H9 (cell line): ENCODE measurements around the gene SSH3. TPM values are rescaled to one million over a fixed set of nuclear protein-coding genes. Genes with fewer than 3 reads are reported as not detected.
A peak's percentile ranks its signal among the peaks of the same experiment; 100 is the strongest.

Experiments
- DNase-seq: peaks from one replicate; pipeline ENCODE4 v3.0.0-alpha.2; 2017
- H2AFZ ChIP-seq: one replicate; pipeline ENCODE4 v1.6.1; 2013; ENCODE audit warnings: mild to moderate bottlenecking, low read length, control low read depth, moderate library complexity
- H2AK5ac ChIP-seq: 2 replicates; pipeline ENCODE4 v1.6.1; 2013; ENCODE audit warnings: low read length, control low read depth, mixed read lengths; ENCODE audit not compliant: insufficient read length
- H2BK120ac ChIP-seq: one replicate; pipeline ENCODE4 v1.6.1; 2013; ENCODE audit warnings: low read depth, mild to moderate bottlenecking, low read length, control low read depth, inconsistent platforms; ENCODE audit not compliant: poor library complexity, severe bottlenecking
- H2BK12ac ChIP-seq: 2 replicates; pipeline ENCODE4 v1.6.1; 2013; ENCODE audit warnings: low read length, control low read depth, mixed read lengths, low read depth; ENCODE audit not compliant: insufficient read length
- H2BK15ac ChIP-seq: 2 replicates; pipeline ENCODE4 v1.6.1; 2013; ENCODE audit warnings: low read depth, low read length, control low read depth
- H2BK20ac ChIP-seq: one replicate; pipeline ENCODE4 v1.6.1; 2013; ENCODE audit warnings: low read depth, mild to moderate bottlenecking, low read length, control low read depth, inconsistent platforms; ENCODE audit not compliant: poor library complexity, severe bottlenecking
- H2BK5ac ChIP-seq: 2 replicates; pipeline ENCODE4 v1.6.1; 2013; ENCODE audit warnings: low read length, control low read depth, mixed read lengths; ENCODE audit not compliant: insufficient read length
- H3K14ac ChIP-seq: 2 replicates; pipeline ENCODE4 v1.6.1; 2013; ENCODE audit warnings: low read length, control low read depth; ENCODE audit not compliant: insufficient read depth
- H3K18ac ChIP-seq: 2 replicates; pipeline ENCODE4 v1.6.1; 2013; ENCODE audit warnings: low read depth, mild to moderate bottlenecking, mixed read lengths, low read length, control low read depth; ENCODE audit not compliant: insufficient read length
- H3K23ac ChIP-seq: 2 replicates; pipeline ENCODE4 v1.6.1; 2013; ENCODE audit warnings: low read length, control low read depth, mixed read lengths, low read depth; ENCODE audit not compliant: insufficient read length
- H3K23me2 ChIP-seq: 2 replicates; pipeline ENCODE4 v1.6.1; 2013; ENCODE audit warnings: low read depth, mild to moderate bottlenecking, mixed read lengths, low read length, control low read depth; ENCODE audit not compliant: insufficient read length, poor library complexity, severe bottlenecking
- H3K27ac ChIP-seq: 2 replicates; pipeline ENCODE4 v1.5.1; 2013; ENCODE audit warnings: low read length, control low read depth, mixed read lengths, low read depth; ENCODE audit not compliant: insufficient read length
- H3K27me3 ChIP-seq: 2 replicates; pipeline ENCODE4 v1.6.1; 2013; ENCODE audit warnings: low read length, control low read depth, inconsistent platforms; ENCODE audit not compliant: insufficient read depth
- H3K4ac ChIP-seq: 2 replicates; pipeline ENCODE4 v1.6.1; 2013; ENCODE audit warnings: low read depth, mild to moderate bottlenecking, control low read depth, inconsistent platforms, low read length, moderate library complexity
- H3K4me1 ChIP-seq: 2 replicates; pipeline ENCODE4 v1.6.1; 2013; ENCODE audit warnings: low read length, control low read depth, inconsistent platforms; ENCODE audit not compliant: insufficient read depth
- H3K4me2 ChIP-seq: 2 replicates; pipeline ENCODE4 v1.6.1; 2013; ENCODE audit warnings: low read length, control low read depth, mixed read lengths; ENCODE audit not compliant: insufficient read length, insufficient read depth
- H3K56ac ChIP-seq: 2 replicates; pipeline ENCODE4 v1.6.1; 2013; ENCODE audit warnings: low read depth, mild to moderate bottlenecking, mixed read lengths, low read length, control low read depth; ENCODE audit not compliant: insufficient read length
- H3K79me1 ChIP-seq: 2 replicates; pipeline ENCODE4 v1.6.1; 2013; ENCODE audit warnings: low read depth, mild to moderate bottlenecking, moderate library complexity, low read length, control low read depth, inconsistent platforms; ENCODE audit not compliant: insufficient read depth, poor library complexity, severe bottlenecking
- H3K79me2 ChIP-seq: 2 replicates; pipeline ENCODE4 v1.6.1; 2013; ENCODE audit warnings: low read length, control low read depth, inconsistent platforms; ENCODE audit not compliant: insufficient read depth
- H3K9ac ChIP-seq: 2 replicates; pipeline ENCODE4 v1.6.1; 2013; ENCODE audit warnings: low read length, control low read depth, mixed read lengths; ENCODE audit not compliant: insufficient read length; ENCODE audit errors: extremely low read depth
- H3K9me3 ChIP-seq: one replicate; pipeline ENCODE4 v1.6.1; 2013; ENCODE audit warnings: low read depth, low read length, inconsistent platforms; ENCODE audit not compliant: control insufficient read depth
- H3T11ph ChIP-seq: one replicate; pipeline ENCODE4 v1.6.1; 2013; ENCODE audit warnings: mild to moderate bottlenecking, low read length, control low read depth, inconsistent platforms
- H4K20me1 ChIP-seq: one replicate; pipeline ENCODE4 v1.6.1; 2013; ENCODE audit not compliant: control insufficient read depth, insufficient read length, insufficient read depth
- H4K5ac ChIP-seq: 2 replicates; pipeline ENCODE4 v1.6.1; 2013; ENCODE audit warnings: low read depth, mild to moderate bottlenecking, mixed read lengths, low read length, control low read depth; ENCODE audit not compliant: insufficient read length
- H4K8ac ChIP-seq: replicated peaks from 2 replicates; pipeline ENCODE4 v1.6.1; 2013; ENCODE audit warnings: low read length, control low read depth, mixed read lengths, low read depth; ENCODE audit not compliant: insufficient read length
- H4K91ac ChIP-seq: 2 replicates; pipeline ENCODE4 v1.6.1; 2013; ENCODE audit warnings: low read depth, mild to moderate bottlenecking, moderate library complexity, mixed read lengths, low read length, control low read depth; ENCODE audit not compliant: insufficient read length
- H3K27ac Mint-ChIP-seq, 3 experiments: 2 replicates in 2 of 3; 3 replicates in 1 of 3; pipeline ENCODE4 v1.8.0; 2020 to 2021; ENCODE audit warnings: mixed read lengths in 3 of 3, mild to moderate bottlenecking in 1 of 3, moderate library complexity in 1 of 3
- H3K27me3 Mint-ChIP-seq: 2 replicates; pipeline ENCODE4 v1.8.0; 2021; ENCODE audit warnings: low read depth, mild to moderate bottlenecking, moderate library complexity, mixed read lengths
- H3K36me3 Mint-ChIP-seq, 3 experiments: 2 replicates in 2 of 3; 3 replicates in 1 of 3; pipeline ENCODE4 v1.8.0; 2020 to 2021; ENCODE audit warnings: low read depth in 3 of 3, mixed read lengths in 3 of 3; ENCODE audit not compliant: insufficient read depth in 1 of 3
- H3K4me1 Mint-ChIP-seq, 2 experiments: 2 replicates each; pipeline ENCODE4 v1.8.0; 2020; ENCODE audit warnings: mixed read lengths in 2 of 2
- H3K4me3 Mint-ChIP-seq, 2 experiments: 2 replicates in 1 of 2; 3 replicates in 1 of 2; pipeline ENCODE4 v1.8.0; 2020 to 2021; ENCODE audit warnings: mild to moderate bottlenecking in 2 of 2, mixed read lengths in 2 of 2, moderate library complexity in 1 of 2
- H3K9me3 Mint-ChIP-seq, 2 experiments: 2 replicates in 1 of 2; 3 replicates in 1 of 2; pipeline ENCODE4 v1.8.0; 2020; ENCODE audit warnings: mild to moderate bottlenecking in 2 of 2, mixed read lengths in 2 of 2, moderate library complexity in 1 of 2
- CTCF ChIP-seq: fragments of 200-600 bp; sonication (generic); conservative IDR thresholded peaks from 3 replicates; pipeline ENCODE4 v1.8.0; 2021; ENCODE audit warnings: antibody characterized with exemption, mild to moderate bottlenecking
- WGBS: extraction: QIAGEN DNeasy Blood & Tissue Kit; methylation state at CpG from one replicate; pipeline ENCODE4 v1.1.7; 2013; ENCODE audit warnings: missing lambda C conversion rate, low lambda C conversion rate, mixed read lengths; ENCODE audit not compliant: insufficient read length; ENCODE audit errors: extremely low coverage; 5-methylcytosine and 5-hydroxymethylcytosine counted together
- total RNA-seq: library from RNA; stranded (reverse); gene quantifications from 2 replicates; pipeline ENCODE4 v1.2.1, GENCODE V29; 2021

SSH3 gene
- total RNA-seq, 1 experiment from 2014 or later: 42.2 TPM

- Histone ChIP-seq H2AK5ac (no peak overlapping the region), H3K56ac (no peak overlapping the region), H3K4me2 (no peak overlapping the region), H3K27ac (no peak overlapping the region), H3K23ac (no peak overlapping the region), H4K8ac (no peak overlapping the region), H3K23me2 (peaks cover 6% of the 10 kb centered on the region), H3K4me1 (peaks cover 4% of the 10 kb centered on the region; the same call in 1 of the 2 replicates), H3K18ac (no peak overlapping the region), H3K27me3 (no peaks in the 10 kb centered on the region), H3T11ph (no peak overlapping the region), H3K9me3 (no peaks in the 10 kb centered on the region), H3K79me1 (no peaks in the 10 kb centered on the region), H2BK12ac (no peak overlapping the region), H3K4ac (no peak overlapping the region), H3K14ac (no peak overlapping the region), H2BK20ac (no peak overlapping the region), H2BK5ac (no peak overlapping the region), H2BK120ac (no peak overlapping the region), H3K79me2 (no peaks in the 10 kb centered on the region), H2BK15ac (no peak overlapping the region), H4K91ac (no peak overlapping the region), H2AFZ (no peak overlapping the region), H4K20me1 (no peaks in the 10 kb centered on the region), H3K9ac (no peak overlapping the region), H4K5ac (no peak overlapping the region)
- Mint-ChIP-seq H3K36me3 (peaks cover 14 to 45% (median 29%) of the 10 kb centered on the region in 3 experiments; a peak in 6 of 7 replicates), H3K4me3 (peak overlapping the region; percentile 69 to 70; a peak in 4 of 5 replicates), H3K27ac (peak overlapping the region in 2 of 3 experiments; percentile 94 to 98; a peak in 4 of 7 replicates), H3K4me1 (peaks cover 16 to 17% of the 10 kb centered on the region in 2 experiments), H3K27me3 (peaks cover 2% of the 10 kb centered on the region; the same call in 1 of the 2 replicates), H3K9me3 (no peaks in the 10 kb centered on the region; a peak in 1 of 5 replicates)
- no CpG with 5 or more reads among the region's 8 CpGs for WGBS
- no peak for DNase-seq
- no peak; the same call in 2 of the 3 replicates for TF ChIP-seq CTCF
Observed at GRCh38 chr11:67286621-67287333, 16.6 kb upstream of the SSH3 start.
